Measurements from ENCODE around the gene KIF22.
"Not testable (repeated sequence)": the region's sequence is repeated elsewhere in the genome, so short reads cannot be mapped to it uniquely, and the experiment has no call there.

KIF22 gene

GRCh38 chr16:29767062-29767461, 23.5 kb upstream of the KIF22 start:
- no peak for DNase-seq

DNA sequence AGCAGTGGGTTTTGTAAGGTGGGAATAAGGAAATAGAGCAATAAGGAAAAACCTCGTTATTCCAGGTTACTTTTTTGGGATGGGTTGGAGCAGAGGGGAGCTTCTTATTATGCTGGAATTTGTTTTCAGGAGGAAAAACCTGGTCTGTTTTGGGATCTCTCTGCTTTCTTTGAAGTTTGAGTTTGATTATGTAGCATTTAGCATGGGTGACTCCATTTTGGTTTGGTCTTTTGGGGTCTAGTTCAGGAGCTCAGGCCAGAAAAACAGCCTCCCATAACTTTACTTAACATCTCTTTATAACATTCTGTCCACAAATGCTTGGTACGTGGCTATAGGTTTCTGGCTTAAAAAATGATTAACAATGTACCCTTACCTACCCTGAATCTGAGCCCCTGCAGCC, 21.0 kb upstream of the KIF22 start:
- DNase-seq, result no peak

DNA sequence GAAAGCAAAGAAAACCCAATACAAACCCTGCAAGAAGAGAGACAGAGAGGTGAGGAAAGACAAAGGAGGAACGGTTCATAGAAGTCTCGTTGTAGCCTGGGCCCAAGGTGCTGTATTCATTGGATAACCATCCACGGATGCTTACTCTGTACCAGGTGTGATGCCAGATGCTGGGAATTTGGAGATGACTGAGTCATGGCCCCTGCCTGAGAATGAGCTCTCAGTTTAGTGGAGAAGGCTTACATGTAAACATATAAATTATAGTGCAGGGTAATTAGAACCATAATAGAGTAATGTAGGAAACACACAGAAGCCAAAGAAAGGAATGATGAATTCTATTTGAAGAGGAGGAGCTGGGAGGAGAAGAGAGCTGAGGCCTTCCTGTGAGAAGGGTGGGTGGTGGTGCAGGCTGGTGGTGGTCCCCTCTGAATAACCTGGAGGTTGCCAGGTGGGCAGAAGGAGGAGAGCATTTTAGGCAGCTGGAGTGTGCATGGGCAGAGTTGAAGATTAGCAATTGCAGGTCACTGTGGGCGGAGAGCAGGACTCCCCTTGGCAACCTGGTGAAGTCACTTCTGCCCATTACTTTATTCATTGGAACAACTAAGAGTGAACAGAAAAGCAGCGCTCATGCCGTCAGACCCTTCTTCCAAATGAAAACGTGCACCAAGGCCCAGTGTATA, 20.2 kb upstream of the KIF22 start:
- DNase-seq, result no peak

DNA sequence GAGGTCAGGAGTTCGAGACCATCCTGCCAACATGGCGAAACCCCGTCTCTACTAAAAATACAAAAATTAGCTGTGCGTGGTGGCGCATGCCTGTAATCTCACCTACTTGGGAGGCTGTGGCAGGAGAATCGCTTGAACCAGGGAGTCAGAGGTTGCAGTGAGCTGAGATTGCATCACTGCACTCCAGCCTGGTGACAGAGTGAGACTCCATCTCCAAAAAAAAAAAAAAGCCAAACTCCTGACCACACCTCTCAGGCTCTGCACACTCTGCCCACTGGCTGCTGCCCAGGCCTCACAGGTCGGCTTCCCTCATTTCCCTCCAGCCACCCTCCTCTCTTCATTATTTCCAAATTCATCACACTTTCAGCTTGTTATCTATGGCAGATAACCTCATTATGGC, 18.2 kb upstream of the KIF22 start:
- not testable (repeated sequence) for DNase-seq

GRCh38 chr16:29774730-29775129, 15.8 kb upstream of the KIF22 start:
- no peak for DNase-seq

- DNase-seq, result no peak
These were observed 14.7 kb upstream of the KIF22 start for GRCh38 chr16:29775742-29776408.

DNA sequence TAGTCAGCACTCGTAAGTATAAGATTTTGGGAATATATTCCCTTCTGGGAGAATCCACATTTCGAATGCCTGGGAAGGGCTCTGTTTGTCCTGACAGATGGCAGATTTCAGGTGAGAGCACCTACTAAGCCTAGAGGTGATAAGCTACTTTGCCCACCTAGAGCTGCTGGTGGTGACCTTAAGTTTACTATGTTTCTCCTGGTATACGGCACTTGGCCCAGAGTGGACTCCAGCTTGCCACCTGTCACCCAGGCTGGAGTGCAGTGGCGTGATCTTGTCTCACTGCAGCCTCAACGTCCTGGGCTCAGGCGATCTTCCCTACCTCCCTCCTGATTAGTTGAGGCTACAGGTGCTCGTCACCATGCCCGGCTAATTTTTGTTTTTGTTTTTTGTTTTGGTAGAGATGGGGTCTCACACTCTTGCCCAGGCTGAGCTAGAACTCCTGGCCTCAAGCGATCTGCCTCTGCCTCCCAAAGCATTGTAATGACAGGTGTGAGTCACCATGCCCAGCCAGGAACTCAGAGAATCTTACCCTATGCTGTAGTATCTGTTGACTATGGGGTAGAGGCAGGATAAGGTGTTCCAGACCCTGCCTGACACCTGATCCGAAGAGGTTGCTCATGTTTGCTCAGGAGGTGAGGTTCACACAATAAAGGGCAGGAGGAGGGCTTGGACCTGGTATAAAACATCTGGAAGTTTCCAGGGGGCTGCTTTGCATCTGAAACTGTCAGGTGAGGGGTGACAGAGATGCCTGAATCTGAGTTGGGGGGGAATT, 12.8 kb upstream of the KIF22 start, which contains the start of gene ZG16:
Gene ZG16 (plus strand): TSS at position 681 of the 775 bp plus-strand sequence. CDS start 1,011 bp downstream, outside the sequence.
- no peak for DNase-seq

- no peak for DNase-seq
These were observed 11.1 kb upstream of the KIF22 start for GRCh38 chr16:29779474-29779873.

- DNase-seq, result not testable (repeated sequence)
These were observed 7.2 kb upstream of the KIF22 start for GRCh38 chr16:29783094-29783953.

DNA sequence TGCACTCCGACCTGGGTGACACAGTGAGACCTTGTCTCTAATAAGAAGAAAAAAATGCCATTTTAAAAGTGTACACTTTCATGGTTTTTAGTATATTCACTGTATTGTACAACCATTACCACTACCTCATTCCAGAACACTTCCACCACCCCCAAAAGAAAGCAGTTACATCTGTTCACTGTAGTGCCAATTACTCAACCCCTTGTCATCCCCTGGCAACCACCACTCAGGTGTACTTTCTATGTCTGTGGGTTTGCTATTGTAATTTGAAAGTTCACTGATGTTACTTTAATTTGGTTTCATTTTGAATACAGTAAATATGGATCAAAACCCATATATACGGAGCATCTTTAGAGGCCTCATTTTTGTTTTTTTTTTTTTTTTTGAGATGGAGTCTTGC, 6.4 kb upstream of the KIF22 start:
- no peak for DNase-seq

GRCh38 chr16:29784901-29785500, 5.5 kb upstream of the KIF22 start:
- DNase-seq, result no peak

DNA sequence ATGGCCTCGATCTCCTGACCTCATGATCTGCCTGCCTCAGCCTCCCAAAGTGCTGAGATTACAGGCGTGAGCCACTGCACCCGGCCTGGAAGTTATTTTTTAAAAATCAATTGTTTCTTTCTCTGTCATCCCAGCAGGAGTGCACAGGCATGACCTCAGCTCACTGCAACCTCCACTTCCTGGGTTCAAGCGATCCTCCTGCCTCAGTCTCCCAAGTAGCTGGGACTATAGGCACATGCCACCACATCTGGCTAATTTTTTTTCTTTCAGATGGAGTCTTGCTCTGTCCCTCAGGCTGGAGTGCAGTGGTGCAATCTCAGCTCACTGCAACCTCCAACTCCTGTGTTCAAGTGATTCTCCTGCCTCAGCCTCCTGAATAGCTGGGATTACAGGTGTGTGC, 3.4 kb upstream of the KIF22 start:
- not testable (repeated sequence) for DNase-seq

DNA sequence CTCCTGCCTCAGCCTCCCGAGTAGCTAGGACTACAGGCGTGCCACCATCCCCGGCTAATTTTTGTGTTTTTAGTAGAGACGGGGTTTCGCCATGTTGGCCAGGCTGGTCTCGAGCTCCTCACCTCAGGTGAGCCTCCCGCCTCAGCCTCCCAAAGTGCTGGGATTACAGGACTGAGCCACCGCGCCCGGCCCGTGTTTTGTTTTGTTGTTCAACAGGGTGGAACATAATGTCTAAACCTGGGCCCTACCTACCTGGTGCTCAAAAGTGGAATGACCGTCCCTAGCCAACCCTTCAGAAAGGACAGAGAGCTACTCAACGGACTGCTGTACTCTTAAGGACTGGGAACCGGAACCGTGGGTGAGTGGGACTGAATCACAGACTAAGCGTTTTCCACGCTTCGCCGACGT, 772 bp upstream of the KIF22 start:
- no peak for DNase-seq

DNA sequence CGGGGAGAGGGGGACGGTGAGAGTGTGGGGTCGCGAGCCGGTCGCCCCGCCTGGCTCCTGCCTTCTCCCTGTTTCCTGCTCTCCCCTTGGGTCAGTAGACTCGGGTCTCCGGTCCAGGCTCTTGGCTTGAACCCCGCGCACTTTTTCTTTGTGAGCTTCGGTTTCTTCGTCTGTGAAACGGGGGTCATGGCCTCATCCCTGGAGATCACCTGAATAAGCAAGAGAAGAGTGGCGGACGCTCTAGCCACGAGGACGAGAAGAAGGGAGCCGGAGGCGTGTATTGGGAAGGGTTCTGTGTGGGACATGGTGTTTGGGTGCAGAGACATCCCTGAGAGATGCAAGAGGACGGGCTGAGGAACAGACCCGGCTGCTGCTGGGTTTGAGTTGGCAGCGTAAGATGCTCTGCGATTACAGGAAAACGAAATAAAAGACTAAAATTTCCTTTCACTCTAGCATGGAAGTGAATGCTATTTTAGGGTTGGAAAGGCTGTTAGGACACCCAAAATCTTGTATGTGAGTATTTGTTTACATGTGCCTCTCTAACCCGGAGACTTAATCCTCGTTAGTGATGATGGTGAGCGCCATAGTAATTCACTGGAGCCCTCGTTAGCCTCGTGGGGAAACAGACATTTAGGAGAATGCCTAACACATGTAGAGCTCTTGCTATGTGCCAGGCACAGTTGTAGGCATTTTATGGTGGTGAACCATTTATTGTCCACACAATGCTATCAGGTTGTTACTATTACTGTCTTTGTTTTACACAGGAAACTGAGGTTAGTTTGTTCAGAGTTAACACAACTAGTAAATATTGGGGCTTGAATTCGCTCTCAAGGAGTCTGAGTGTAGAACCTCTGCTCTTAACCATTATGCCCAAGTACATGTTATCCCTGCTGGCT, 646 bp downstream of the KIF22 start:
- DNase-seq, result no peak

DNA sequence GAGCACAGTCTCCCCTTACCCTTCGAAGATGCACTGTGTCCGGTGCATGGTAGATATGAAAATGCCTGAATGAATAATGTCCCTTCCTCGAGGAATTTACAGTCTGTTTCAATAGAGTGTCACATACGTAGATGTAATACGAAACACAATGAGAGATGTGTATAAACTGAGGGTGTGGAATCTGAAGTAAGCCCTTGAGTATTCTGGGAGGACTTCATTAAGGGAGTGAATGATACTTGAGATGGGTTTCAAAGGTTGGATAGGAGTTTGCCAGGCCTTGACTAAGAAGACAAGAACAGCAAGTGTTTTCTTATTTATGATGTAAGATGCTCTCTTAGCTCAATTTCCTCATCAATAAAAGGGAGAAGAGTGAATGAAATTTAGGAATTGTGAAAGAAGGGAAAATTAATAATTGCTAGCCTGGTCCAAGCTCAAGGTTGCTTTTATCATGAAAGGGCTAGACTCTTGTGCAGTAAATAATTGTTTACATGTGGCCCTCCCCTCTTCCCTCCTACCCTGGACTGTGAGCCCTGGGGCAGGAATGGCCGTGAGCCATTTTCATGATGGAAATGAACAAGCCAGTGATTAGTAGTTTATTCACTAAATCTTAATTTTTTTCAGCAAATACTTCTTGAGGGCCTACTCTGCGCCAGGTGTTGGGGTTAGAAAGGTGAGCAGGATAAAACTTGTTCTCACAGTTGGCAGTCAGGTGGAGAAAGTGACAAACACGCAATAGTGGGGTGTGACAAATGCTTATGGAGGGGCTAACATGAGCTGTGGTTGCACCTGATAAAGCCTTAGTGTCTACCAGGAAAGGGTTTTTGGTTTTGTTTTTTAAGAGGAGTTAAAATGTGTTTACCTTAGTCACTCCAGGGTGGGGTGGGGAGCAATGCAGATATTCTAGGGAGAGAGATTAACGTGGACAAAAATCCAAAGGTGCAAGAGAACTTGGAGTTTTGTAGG, 1.6 kb downstream of the KIF22 start:
- DNase-seq, result no peak

GRCh38 chr16:29793153-29793552, 2.6 kb downstream of the KIF22 start:
- not testable (repeated sequence) for DNase-seq

- DNase-seq, result no peak
These were observed 3.7 kb downstream of the KIF22 start for GRCh38 chr16:29794231-29794710.

GRCh38 chr16:29802416-29802935, 11.9 kb downstream of the KIF22 start:
- no peak for DNase-seq

DNA sequence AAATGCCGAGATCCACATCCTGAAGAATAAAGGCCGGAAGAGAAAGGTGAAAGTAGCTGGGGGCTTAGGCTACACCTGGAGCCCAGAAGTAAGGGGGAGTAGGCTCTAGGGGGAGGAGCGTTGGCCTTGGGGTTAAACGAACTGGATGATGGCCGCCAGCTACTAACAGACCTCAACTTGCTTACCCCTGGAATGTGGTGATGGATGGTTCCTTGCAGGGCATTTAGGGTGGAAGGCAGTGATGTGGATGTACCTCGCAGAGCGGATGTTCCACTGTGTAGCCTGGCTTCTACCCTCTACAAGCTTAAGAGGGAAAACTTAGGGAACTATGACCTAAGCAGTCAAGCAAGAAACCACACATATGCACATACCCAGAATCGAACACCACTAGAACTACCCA, 13.5 kb downstream of the KIF22 start:
- DNase-seq, result no peak

Data from NCI-H1048 (cell line).